SW 1271 (cell line): ENCODE results near the gene GRAP2.
"Not testable (repeated sequence)": the region's sequence is repeated elsewhere in the genome, so short reads cannot be mapped to it uniquely, and the experiment has no call there.

Experiments
- DNase-seq, 2 experiments: peaks; one replicate each; lab custom pipeline; 2025; lab: John Stamatoyannopoulos, UW

The GRAP2 gene

DNA sequence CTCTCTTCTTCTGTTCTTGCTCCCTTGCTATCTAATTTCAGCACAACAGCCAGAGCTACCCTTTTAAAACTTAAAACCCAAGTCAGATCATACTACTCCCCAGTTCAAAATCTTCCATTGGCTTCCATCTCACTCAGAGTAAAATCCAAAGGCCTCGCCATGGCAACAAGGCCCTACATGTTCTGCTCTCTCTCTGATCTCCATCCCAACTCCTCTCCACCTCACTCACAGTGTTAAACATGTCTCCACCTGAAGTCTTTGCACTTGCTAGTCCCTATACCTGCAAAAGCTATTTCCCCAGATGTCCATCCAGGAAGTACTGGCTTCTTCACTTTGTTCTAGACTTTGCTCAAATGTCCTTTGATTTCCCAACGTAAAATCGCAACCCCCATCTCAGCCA, 3.0 kb upstream of the GRAP2 start:
- DNase-seq: no peak

DNA sequence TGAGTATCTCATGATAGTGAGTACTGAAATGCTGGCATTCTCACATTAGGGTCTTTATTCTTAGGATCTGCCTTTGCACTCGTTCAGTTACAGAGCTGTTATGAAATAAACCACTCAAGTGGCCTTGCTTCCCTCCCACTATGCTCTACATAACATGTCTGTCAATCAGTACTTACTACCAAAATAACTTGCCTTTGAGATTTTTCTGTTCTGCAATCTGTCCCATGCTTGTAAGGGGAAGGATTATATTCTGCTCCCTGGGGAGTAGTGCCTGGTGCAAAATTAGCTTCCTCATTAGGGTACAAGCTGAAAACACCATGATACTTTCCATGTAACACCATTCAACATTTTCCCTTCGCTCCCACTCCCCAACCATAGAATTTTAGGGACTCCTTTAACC, 1.9 kb upstream of the GRAP2 start:
- DNase-seq: no peak

DNA sequence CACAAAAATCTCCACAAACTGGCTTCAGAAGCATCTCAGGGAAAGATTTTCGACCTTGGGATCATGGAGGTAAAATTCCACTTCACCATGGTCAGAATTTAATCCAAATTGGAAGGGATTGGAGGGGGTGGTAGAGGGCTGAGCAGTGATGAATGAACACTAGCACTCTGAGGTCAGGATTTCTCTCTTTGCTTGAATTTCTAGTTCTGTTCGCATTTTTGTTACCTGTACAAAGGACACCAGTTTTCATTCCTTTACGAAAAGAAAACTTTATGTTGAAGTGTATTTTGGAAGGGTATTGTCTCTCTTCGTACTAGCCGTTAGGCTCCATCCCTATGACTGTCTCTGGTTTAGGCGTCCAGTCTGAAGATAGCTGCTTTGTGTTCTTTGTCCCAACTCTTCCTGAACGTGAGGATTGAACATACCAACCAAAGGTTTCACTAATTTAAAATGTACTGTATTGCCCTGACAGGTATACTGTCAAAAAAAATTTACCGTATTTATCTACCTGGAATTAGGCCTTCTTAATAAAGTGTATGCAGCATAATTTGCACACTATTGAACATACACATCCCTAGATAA, 772 bp downstream of the GRAP2 start:
- no peak for DNase-seq

DNA sequence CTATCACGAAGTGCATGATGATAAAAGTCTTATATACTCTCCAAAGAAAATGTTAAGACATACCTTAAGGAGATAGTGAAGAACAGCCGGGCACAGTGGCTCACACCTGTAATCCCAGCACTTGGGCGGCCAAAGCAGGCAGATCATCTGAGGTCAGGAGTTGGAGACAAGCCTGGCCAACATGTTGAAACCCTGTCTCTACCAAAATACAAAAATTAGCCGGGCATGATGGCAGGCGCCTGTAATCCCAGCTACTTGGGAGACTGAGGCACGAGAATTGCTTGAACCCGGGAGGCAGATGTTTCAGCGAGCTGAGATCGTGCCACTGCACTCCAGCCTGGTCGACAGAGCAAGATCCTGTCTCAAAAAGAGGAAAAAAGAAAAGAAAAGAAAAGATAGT, 3.1 kb downstream of the GRAP2 start:
- DNase-seq: not testable (repeated sequence)

DNA sequence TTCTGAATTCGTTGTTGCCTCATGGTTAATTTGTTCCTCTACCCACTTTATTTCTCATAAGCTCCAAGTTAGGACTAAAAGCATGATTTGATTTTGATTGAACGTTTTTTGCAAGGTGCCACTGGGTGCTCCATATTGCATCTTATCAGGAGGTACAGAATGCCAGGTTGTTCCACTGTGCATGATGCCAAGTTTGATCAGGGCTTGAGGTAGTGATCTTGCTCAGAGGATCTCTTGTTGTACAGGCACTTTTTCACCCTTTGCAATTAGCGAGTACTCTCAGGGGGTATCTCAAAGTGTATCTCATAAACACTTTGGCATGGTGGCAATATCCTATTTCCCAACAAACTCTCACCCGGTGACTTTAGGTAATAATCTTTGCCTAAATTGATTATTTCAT, 4.0 kb downstream of the GRAP2 start:
- DNase-seq: no peak

DNA sequence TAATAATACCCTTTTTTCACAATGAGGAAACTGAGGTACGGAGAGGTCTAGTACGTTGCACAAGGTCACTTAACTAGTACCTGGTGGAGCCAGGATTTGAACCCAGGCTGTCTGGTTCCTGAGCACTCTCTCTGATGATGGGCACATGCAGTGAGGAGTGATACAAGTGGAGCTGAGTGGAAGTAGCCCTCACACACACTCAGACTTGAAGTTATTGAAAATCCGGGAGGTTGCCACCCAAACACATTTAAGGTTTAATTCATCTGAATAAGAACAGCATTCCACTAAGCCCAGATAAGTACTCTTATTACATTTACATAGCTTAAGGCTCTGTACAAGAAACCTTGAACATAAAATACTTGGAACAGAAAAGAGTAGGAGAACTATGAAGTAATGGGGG, 4.8 kb downstream of the GRAP2 start:
- DNase-seq: no peak

DNA sequence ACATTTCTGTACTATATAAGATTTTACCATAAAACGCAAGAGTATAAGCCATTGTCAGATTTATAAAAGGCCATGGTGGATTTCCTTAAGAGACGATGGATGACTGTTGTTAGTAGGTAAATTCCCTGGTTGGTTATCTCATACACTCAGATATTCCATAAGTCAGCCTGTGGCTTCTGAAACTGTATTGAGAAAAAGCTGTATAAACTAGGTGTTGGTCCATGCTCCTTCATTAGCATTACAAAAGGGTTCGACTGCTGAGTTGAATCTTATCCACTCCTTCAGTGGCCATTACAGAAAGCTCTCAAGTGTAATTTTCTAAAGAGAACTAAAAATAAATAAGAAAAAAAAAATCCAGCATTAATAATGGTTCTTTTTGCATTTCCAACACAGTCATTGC, 5.3 kb downstream of the GRAP2 start:
- DNase-seq: no peak

DNA sequence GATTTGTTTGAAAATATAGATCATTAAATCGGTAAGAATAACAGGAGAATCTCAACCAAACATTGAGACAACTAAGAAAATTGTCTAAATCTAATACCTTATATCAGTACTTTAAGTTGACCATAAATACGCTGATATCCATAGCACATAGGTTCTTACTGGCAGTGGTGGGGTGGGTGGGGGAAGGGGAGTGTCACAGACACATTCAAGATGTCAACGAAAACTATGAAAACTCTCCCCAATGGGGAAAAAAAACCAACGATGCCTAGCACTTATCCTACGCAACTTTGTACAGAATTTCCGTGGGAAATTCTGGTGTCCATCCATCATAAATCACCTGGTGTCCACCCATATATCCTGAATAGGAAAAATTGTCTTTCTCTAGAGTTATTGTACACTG, 6.2 kb downstream of the GRAP2 start:
- no peak for DNase-seq

DNA sequence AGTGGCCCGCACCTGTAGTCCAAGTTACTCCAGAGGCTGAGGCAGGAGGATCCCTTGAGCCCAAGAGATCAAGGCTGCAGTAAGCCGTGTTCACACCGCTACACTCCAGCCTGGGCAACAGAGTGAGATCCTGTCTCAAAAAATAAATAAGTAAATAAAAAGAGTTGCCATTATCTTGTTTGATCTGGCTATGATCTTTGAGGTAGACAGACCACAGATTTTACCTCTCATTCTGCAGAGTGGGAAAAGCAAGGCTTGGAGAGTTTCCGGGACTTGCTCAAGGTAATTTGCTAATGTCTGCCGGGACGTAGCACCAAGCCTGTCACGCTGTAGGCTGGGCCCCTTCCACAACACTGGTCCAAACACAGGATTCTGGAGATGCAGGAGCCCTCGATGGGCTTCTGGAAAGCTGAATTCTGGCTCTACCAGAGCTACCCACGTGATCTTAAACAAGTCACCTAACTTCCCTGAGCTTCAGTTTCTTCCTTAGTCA, 6.8 kb downstream of the GRAP2 start:
- DNase-seq: no peak

DNA sequence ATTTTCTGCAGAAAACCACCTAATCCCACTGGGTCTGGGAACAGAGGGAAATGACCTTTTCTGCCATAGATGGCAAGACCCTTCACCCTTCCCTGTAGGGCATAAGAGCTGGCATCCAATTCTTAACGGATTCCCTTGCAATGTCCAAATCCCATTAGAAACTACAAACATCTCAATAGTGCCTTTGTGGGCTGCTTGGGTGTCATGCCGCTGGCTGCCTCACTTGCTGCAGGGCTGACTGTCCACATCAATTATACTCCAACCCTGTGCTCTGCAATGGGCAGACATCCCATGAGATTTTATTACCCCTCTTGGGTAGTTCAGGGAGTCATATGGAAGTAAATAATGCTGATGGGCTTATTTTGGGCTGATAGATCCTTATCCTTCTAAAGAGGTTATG, 7.3 kb downstream of the GRAP2 start:
- DNase-seq: no peak

DNA sequence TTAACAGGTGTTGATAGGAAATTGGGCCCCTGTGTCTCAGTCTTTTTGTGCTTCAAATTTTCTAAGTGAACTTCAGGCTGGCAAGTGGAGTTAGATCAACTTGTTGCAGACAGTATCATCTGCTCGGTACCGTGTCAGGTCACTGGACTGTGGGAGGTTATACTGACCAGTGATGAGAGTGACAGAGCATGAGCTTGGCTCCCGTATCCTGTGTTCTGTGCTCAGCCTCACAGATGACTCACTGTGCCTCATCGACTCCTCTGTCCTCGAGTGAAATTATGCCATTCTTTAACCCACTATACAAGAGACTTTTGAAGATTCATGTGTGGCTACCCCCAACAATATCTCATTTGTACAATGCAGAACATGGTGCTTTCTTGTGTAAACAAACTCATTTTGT, 7.9 kb downstream of the GRAP2 start:
- no peak for DNase-seq

DNA sequence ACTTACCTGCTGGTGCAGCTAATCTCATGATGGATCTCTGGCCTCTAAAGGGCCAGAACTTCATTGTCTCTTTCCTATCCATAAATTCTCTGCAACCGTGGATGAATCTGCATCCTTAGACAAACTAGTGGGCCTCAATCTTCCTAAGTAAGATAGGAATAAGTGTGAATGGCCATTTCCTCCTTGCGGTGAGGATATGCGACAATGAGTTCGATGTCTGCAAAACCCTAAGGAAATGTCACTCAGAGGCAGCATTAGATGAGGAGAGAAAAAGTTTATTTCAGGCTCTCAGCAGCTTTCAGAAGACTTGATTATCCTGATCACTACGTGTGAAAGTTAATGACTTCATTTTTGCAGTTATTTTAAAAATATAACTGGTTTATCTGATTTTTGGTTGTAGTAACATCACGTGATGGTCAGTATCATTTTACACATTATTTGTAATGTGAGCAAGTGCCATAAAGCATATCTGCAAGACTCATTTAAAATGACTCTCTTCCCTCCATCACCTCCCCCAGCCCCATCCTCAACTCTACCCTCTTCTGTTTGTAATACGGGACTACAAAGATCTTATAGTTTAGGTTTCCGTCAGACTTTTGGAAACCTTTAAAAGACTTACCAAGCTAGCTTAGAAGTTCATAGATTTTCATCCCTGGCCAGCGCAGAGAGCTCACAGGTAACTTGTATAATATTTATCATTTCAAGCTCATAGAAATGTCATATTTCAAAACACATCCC, 10.2 kb downstream of the GRAP2 start:
- no peak for DNase-seq

DNA sequence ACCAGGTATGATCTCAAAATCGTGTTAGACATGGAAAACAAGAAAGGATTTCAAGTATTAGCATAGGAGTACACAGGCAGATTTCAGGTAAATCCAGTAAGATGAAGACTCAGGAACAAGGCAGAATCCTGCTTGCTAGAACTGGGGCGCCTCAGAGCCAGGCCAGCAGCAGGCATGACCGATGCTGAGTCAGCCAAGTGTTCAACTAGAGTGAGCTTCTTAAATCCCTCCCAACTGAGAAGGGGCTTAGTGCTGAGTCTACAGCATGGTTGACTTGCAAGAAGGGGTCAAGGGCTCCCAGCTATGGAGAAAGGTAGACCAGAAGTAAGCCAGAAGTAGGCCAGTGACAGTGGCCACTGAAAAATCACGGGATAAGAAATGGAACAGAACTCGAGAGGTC, 12.4 kb downstream of the GRAP2 start:
- DNase-seq: no peak

DNA sequence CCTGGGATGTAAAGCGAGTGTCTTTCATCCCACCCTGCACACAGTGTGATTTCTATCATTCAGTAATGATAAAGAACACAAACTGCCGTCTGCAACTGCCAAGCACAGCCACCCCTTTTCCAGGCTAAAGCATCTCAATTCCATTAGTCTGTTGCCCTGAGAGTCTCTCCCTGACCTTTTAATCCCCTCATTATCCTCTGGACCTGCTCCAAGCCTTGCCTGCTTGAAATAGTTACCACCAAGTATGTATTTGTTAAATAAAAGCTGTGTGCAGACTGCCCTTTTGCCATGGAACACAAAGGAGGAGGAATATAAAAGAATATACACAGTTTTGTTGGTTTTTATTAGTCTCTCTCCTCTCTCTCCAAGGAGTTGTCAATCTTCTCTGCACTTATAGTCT, 13.0 kb downstream of the GRAP2 start:
- DNase-seq: no peak

DNA sequence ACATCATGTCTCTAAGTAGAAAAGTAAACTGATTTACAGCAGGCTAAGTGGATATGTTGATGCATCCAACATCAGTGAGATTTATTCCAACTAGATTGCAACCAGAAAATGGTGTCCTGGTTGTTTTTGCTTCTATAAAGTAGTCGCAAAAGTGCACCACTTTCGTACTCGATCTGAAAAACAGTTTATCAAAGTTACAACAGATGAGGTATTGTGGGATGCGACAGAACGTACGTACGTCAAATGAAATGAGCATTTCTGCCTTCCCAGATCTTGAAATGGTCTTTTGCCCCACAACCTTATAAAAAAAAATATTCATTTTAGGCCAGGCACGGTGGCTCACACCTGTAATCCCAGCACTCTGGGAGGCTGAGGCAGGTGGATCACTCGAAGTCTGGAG, 13.7 kb downstream of the GRAP2 start:
- no peak for DNase-seq

DNA sequence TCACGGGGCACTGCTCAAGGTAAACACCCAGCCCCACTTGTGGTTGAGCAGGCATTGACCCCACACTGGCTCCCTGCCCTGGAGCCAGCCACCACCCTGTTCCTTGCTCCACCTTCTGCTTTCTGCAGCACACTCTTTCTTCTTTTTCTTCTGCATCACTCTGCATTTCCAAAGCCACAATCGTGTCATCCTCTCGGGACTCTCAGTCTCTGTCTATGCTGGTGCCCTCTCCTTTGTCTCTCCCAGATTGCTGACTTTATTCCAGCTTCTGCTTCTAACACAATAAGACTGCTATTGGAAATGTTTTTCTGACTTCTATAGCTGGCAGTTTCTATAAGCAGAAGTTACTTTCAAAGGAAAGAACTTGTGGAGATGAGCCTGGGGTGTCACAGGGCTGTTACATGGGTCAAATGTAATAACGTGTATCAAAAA, 14.4 kb downstream of the GRAP2 start:
- DNase-seq: no peak

DNA sequence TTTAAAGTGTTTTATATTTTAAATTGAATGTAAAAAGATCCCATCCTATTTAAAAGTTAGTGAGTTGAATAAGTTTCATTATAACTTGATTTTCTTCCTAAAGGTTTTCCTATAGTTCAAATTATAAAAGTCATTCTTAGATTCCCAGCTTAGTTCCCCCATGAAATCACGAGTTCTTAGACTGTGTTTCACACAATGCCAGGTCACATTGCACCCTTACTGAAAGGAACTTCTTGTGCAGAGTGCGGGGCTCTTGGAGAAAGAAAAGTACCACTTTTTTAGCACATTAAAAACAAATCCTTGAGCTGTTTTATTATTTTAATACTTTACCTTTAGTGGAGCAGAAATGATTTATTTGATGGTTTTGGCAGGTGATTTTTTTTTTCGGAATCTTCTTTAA, 15.6 kb downstream of the GRAP2 start:
- no peak for DNase-seq

DNA sequence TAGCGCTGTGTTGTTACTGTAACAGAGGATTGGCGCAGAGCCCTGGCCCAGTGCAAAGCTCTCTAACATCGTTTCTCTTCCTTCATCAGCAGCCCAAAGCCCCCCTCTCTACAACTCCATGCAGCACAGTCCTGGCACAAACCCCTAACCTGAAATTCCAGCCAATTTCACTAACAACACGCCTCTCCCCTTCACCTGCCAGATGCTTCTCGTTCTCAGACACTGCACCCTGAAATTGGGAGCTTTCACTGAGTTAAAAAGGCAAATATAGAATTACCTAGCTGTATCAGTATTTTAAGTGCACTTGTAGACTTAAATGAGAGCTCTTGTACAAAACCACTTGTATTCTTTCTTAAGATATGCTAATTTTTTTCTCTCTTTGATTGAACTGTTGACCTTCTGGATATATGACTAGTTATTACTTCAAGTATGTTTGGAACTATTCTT, 16.3 kb downstream of the GRAP2 start:
- no peak for DNase-seq

DNA sequence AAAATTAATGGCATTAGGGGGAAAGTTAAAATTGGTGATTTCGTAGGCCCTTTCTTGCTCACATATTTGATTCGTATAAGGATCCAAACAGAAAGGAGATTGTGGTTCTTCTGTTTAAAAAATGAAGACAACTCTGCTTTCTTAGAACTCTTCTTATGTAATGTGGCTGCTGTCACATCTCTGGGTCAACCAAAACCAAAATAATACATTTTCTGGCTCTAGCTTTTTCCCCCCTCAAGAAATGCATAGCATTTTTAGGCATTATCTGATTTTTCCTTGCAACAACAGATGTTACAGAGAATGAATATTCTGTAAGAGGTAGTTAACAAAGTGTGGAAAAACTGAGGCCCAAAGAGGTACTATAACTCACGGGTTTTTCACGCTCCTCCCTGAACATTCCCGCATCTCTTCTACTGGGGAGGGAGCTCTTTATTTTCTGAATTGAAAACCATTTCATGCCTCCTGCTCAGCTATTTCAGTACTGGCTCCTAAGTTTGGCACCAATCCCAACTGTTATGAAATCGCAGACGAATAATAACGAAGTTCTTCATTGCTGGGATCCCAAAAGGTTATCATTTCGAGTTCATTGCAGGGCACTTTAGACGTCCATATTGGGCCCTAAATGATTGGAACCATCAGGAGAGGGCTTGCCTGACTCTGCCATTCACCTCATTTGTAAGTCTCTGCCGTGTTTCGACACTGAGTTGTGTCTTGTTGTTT, 17.1 kb downstream of the GRAP2 start:
- DNase-seq: no peak

DNA sequence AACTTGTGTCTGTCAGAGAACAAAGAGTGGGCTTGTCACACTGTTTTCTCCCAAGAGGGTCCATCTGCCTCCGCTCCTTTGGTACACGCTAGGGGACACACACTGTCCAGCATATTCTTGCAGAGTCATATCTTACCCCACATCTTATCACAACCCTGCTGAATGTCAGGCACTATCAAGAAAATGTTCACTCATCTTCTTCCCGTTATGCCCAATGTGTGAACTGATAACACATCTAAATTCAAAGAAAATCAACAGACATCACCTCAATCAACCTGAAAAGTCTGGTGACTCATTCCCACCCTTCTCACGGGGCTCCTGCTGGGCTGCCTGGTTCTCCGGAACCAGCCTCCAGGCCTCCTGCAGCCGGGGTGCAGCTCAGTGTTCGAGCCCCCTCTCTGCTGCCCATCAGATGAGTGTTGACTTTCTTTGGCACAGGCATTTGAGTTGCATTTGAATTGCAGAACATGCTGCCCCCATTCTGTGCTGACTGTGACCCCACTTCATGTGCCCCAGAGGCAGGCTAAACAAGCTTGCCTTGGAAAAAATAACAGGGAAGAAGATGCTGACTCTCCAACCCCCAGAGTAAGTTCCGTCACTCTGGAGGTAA, 19.4 kb downstream of the GRAP2 start:
- DNase-seq: no peak

DNA sequence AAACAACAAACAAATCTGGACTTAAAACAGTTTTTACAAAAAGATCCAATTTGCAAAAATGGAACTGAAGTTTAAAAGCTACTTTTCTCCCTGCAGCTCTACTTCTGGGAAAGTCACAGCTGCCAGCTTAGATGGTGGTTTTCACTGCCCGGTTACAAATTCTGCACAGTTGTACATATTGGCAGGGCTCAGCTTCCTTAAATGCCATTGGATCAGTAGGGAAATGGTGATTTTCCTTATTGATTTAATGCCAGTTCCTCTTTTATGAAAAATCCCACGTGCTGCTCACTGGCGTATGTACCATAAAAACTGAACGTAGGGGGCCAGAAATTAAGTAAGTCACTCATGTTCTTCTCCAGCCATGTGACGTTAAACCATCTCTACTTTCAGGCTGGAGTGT, 22.8 kb downstream of the GRAP2 start:
- DNase-seq: no peak

DNA sequence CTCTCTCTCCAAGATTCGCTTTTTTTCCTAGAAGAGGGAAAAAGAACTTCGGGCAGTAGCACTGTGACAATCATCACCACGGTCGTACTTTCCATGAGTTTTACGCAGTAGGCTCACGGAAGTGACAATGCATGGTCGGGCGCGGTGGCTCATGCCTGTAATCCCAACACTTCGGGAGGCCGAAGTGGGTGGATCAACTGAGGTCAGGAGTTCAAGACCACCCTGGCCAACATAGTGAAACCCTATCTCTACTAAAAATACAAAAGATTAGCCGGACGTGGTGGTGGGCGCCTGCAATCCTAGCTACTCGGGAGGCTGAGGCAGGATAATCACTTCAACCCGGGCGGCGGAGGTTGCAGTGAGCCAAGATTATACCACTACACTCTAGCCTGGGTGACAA, 23.4 kb downstream of the GRAP2 start:
- no peak for DNase-seq

DNA sequence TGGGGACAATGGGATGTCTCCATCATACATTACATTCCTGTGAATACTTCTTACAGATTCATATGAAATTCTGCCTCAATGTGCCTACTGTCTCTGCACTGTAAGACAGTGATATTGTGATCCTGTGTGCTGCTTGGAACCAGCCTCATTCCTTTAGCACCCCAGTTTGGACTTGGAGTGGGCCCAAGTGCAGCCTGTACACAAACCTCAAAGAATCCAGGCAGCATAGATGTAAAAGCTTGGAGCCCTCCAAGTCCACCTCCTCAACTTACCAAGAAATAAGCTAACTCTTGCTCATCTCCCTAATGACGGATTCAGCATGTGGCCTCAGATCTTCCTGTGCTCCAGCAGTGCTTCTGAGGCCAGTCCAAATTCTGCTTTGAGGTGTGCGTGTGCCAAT, 24.4 kb downstream of the GRAP2 start:
- DNase-seq: no peak
